ENCODE measurements around the gene C5orf46. TPM values are rescaled to one million over a fixed set of nuclear protein-coding genes. Genes with fewer than 3 reads are reported as not detected.

C5orf46 gene
- polyA plus RNA-seq, 3 donors = not detected

- no peaks in the 10 kb centered on the region for H3K79me2 ChIP-seq (ENCODE audit: insufficient read depth, low read length)
- peaks cover 0 to 2% (median 2%) of the 10 kb centered on the region in 3 donors for H3K27me3 Mint-ChIP-seq (ENCODE audit: low read depth in 3 of 3)
- H3K36me3 ChIP-seq (replicated peaks in 1 of 2; ENCODE audit: control insufficient read depth in 1 of 2, insufficient read depth in 2 of 2, low read length in 2 of 2) = no peaks in the 10 kb centered on the region
- no peak overlapping the region for H3K4me2 ChIP-seq (replicated peaks; ENCODE audit: extremely low read depth, low read length, poor library complexity, severe bottlenecking)
- H3K27ac ChIP-seq (ENCODE audit: low read depth in 1 of 2, low read length in 2 of 2) = no peak overlapping the region
- H3K4me3 Mint-ChIP-seq = no peak overlapping the region
- no peaks in the 10 kb centered on the region for H3K9me3 Mint-ChIP-seq
- H3K36me3 Mint-ChIP-seq = no peaks in the 10 kb centered on the region
- no peaks in the 10 kb centered on the region for H3K9me3 ChIP-seq (replicated peaks in 1 of 2; ENCODE audit: control insufficient read depth in 1 of 2, insufficient read depth in 1 of 2, low read length in 2 of 2)
- intact Hi-C loops (cut with micrococcal nuclease) = no loop called here
- H3K9ac ChIP-seq (ENCODE audit: insufficient read depth, low read length, poor library complexity, severe bottlenecking) = no peak overlapping the region
- DNase-seq = no peak
- H3K27ac Mint-ChIP-seq = no peak overlapping the region
- H3K4me1 ChIP-seq (ENCODE audit: control insufficient read depth in 1 of 2, insufficient read depth in 2 of 2, low read length in 2 of 2) = no peaks in the 10 kb centered on the region
- no peak overlapping the region for H3K4me3 ChIP-seq (replicated peaks in 1 of 3; ENCODE audit: low read depth in 2 of 3, low read length in 3 of 3)
- TF ChIP-seq CTCF (IDR thresholded peaks at IDR 0.05) = no peak
- no peaks in the 10 kb centered on the region for H4K20me1 ChIP-seq (ENCODE audit: insufficient read depth, low read length)
- WGBS (ENCODE audit: insufficient coverage) = 95% methylated on average over 4 of the region's 4 CpGs
- no peaks in the 10 kb centered on the region for H3K27me3 ChIP-seq (ENCODE audit: control insufficient read depth in 2 of 2, insufficient read depth in 2 of 2, low read length in 2 of 2)
- no peak overlapping the region for H2AFZ ChIP-seq (ENCODE audit: insufficient read depth, low read depth, low read length, poor library complexity, severe bottlenecking)
- no peaks in the 10 kb centered on the region for H3K4me1 Mint-ChIP-seq
Measured at GRCh38 chr5:147845618-147846017, 60.7 kb downstream of the C5orf46 start.

GRCh38 chr5:147844846-147845245 lies 61.5 kb downstream of the C5orf46 start:
- Histone ChIP-seq H2AFZ (ENCODE audit: insufficient read depth, low read depth, low read length, poor library complexity, severe bottlenecking) (no peak overlapping the region), H3K4me1 (ENCODE audit: control insufficient read depth in 1 of 2, insufficient read depth in 2 of 2, low read length in 2 of 2) (no peaks in the 10 kb centered on the region), H4K20me1 (ENCODE audit: insufficient read depth, low read length) (no peaks in the 10 kb centered on the region), H3K9ac (ENCODE audit: insufficient read depth, low read length, poor library complexity, severe bottlenecking) (no peak overlapping the region), H3K9me3 (replicated peaks in 1 of 2; ENCODE audit: control insufficient read depth in 1 of 2, insufficient read depth in 1 of 2, low read length in 2 of 2) (no peaks in the 10 kb centered on the region), H3K4me2 (replicated peaks; ENCODE audit: extremely low read depth, low read length, poor library complexity, severe bottlenecking) (no peak overlapping the region), H3K4me3 (replicated peaks in 1 of 3; ENCODE audit: low read depth in 2 of 3, low read length in 3 of 3) (no peak overlapping the region), H3K36me3 (replicated peaks in 1 of 2; ENCODE audit: control insufficient read depth in 1 of 2, insufficient read depth in 2 of 2, low read length in 2 of 2) (no peaks in the 10 kb centered on the region), H3K27ac (ENCODE audit: low read depth in 1 of 2, low read length in 2 of 2) (no peak overlapping the region), H3K27me3 (ENCODE audit: control insufficient read depth in 2 of 2, insufficient read depth in 2 of 2, low read length in 2 of 2) (no peaks in the 10 kb centered on the region), H3K79me2 (ENCODE audit: insufficient read depth, low read length) (no peaks in the 10 kb centered on the region)
- TF ChIP-seq CTCF (IDR thresholded peaks at IDR 0.05) = no peak
- Mint-ChIP-seq H3K4me1 (no peaks in the 10 kb centered on the region), H3K4me3 (no peak overlapping the region), H3K27ac (no peak overlapping the region), H3K36me3 (no peaks in the 10 kb centered on the region), H3K9me3 (no peaks in the 10 kb centered on the region), H3K27me3 (ENCODE audit: low read depth in 3 of 3) (peaks cover 0 to 2% (median 2%) of the 10 kb centered on the region in 3 donors)
- WGBS (ENCODE audit: insufficient coverage) = no CpG with 5 or more reads among the region's 3 CpGs
- intact Hi-C loops (cut with micrococcal nuclease) = no loop called here
- DNase-seq = no peak
